HEK293 (cell line): Measurements from ENCODE around the gene ABRACL.

ENCODE experiments used
- CTCF ChIP-seq: fragments of 450-650 bp; formaldehyde crosslinking; IDR thresholded peaks from 2 replicates; pipeline ENCODE4 v1.5.1; 2016; ENCODE audit warnings: missing biosample characterization, missing genetic modification characterization
- FEZF1 ChIP-seq: fragments of 450-650 bp; formaldehyde crosslinking; IDR thresholded peaks from 2 replicates; pipeline ENCODE4 v1.5.1; 2016; ENCODE audit warnings: missing biosample characterization, missing genetic modification characterization
- SP2 ChIP-seq: fragments of 450-650 bp; formaldehyde crosslinking; IDR thresholded peaks from 2 replicates; pipeline ENCODE4 v1.5.1; 2016; ENCODE audit warnings: missing biosample characterization, missing genetic modification characterization
- WT1 ChIP-seq: fragments of 450-650 bp; formaldehyde crosslinking; IDR thresholded peaks from 2 replicates; pipeline ENCODE4 v1.5.1; 2016; ENCODE audit warnings: missing biosample characterization, missing genetic modification characterization
- ZBTB20 ChIP-seq: fragments of 450-650 bp; formaldehyde crosslinking; IDR thresholded peaks from 2 replicates; pipeline ENCODE4 v1.5.1; 2016; ENCODE audit warnings: missing biosample characterization, missing genetic modification characterization
- ZFP41 ChIP-seq: fragments of 450-650 bp; formaldehyde crosslinking; IDR thresholded peaks from 2 replicates; pipeline ENCODE4 v1.5.1; 2016; ENCODE audit warnings: missing biosample characterization, missing genetic modification characterization, borderline replicate concordance

GRCh38 chr6:138988469-138988834 lies 40.1 kb upstream of the ABRACL start:
- TF ChIP-seq WT1 (tag by site-specific recombination) (no peak), CTCF (tag by site-specific recombination) (no peak), SP2 (tag by site-specific recombination) (no peak), ZFP41 (tag by site-specific recombination) (no peak), FEZF1 (tag by site-specific recombination) (no peak), ZBTB20 (tag by site-specific recombination) (no peak)
